HG03064 (cell line): ENCODE data around the gene SESTD1.
A peak's percentile ranks its signal among the peaks of the same experiment; 100 is the strongest.

Experiments used
- ATAC-seq: cut with Tn5 transposase; IDR thresholded peaks from one replicate; pipeline ENCODE4 v1.9.1; 2021; ENCODE audit warnings: low read depth; ENCODE audit not compliant: unreplicated experiment

The SESTD1 gene, protein sequence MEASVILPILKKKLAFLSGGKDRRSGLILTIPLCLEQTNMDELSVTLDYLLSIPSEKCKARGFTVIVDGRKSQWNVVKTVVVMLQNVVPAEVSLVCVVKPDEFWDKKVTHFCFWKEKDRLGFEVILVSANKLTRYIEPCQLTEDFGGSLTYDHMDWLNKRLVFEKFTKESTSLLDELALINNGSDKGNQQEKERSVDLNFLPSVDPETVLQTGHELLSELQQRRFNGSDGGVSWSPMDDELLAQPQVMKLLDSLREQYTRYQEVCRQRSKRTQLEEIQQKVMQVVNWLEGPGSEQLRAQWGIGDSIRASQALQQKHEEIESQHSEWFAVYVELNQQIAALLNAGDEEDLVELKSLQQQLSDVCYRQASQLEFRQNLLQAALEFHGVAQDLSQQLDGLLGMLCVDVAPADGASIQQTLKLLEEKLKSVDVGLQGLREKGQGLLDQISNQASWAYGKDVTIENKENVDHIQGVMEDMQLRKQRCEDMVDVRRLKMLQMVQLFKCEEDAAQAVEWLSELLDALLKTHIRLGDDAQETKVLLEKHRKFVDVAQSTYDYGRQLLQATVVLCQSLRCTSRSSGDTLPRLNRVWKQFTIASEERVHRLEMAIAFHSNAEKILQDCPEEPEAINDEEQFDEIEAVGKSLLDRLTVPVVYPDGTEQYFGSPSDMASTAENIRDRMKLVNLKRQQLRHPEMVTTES

DNA sequence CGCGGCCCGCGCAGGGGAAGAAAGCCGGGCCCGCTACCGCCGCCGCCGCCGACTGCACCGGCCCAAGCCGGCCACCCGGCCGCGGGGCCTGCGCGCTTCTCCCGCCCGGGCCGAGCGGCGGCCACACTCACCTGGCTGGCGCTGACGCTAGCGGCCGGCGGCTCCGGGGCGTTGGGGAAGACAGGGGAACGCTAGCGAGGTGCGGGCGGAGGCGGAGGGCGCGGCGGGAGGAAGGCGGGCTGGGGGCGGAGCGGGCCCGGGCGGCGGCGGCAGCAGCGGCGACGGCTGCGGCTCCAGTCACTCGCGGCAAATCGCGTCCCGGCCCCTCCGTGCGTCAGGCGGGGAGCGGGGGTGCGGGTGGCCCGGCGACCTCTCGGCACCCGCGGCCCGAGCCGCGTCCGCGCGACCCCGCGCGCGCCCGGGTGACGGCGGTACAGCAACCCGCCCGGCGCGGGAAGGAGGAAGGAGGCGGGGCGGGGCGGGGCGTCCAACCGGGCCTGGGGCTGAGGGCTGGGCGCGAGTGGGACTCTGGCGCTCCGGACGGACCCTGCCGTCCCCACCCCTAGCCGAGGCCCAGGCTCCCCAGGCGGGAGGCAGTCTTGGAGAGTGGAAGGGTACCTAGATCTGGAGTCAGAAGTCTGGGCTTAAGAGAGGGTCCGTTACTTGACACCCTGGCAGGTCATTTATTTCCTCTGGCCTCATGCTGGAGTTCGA is at the start of gene SESTD1:
TSS of gene SESTD1 (minus strand) at position 465 of the 714 bp plus-strand sequence. CDS start 72,991 bp downstream, outside the sequence.
- ATAC-seq, result peak; percentile 62

DNA sequence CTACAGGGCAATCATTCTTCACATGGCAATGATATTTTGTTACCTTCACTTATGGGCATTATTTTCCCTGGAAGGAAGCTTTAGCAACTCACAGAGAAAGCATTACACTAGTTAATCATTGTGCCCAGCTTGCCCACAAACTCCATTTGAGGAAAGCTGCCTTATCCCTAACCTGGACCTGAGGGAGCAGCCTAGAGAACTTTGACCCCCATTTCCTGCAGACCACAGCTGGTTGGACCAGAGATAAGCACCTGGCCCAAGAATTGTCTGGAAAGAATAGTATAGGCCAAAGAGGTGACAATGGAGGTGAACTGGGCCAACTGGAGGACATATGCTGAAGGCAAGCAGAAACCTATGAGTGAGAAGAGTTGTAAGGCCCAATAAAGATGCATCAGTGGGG is 48.4 kb upstream of the SESTD1 start:
- ATAC-seq, result no peak

DNA sequence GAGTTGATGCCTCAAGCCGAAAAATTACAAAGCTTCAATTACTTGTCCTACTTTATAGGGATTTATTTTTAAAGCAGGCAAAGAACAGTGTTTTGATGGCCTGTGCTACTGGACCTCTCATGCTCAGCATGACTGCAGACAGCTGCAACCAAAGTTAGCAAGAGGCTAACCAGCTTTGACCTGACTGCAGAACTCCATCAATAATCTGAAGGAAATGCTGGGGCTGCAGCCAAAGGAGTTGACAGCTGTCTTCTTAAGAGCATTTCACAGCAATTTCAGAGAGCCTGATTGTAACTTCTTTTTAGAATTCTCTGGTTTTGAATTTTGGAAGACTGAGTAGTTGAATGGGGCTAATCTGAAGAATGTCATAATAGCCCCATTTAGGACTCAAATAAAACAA is 46.5 kb upstream of the SESTD1 start:
- ATAC-seq, result no peak

DNA sequence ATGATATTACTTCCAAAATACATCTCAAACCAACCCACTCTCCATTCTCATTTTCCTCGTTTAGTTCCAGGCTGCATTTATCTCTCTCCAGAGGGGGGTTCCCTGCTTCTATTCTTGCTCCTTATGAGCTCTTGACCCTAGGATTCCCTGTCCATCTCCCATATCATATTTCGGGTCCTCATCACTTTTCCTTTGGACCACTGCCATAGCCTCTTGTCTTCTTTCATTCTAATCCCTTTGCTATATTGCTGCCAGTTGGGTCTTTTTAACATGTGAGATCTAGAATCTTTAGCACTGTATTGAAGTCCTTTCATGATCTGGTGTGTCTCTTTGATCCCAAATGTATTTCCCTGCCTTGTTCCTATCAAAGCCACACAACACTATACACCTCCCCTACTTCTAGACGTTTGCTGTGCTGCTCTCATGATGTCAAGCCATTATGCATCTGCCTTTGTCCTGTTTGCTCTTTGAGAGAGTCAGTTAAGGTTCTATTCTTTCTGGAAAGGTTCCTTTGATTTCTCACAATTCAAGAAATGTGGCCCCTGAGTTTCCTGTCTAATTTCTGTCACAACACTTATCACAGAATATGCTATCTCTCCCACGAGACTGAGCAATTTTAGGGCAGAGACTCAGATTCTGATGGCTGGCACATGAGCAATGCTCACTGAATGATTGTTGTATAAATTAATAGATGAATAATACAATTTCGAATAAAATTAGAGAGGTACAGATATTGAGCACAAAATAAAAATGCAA is 43.2 kb upstream of the SESTD1 start:
- no peak for ATAC-seq

DNA sequence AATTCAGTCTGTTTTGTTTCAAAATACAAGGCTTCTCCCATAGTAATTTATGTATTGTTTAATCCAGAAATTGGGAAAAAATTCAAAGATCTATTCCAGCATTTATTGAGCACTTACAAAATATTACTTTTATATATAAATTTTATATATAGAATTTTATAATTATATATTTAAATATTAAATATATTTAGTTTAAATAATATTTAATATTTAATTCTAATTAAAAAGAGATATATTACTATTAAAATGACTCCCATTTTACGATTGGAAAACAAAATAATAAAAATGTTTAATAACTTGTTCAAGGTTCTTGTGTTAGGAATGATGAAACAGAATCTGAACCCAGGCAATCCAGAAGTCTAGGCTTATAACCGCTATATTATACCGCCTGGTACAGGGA is 40.5 kb upstream of the SESTD1 start:
- ATAC-seq, result no peak

DNA sequence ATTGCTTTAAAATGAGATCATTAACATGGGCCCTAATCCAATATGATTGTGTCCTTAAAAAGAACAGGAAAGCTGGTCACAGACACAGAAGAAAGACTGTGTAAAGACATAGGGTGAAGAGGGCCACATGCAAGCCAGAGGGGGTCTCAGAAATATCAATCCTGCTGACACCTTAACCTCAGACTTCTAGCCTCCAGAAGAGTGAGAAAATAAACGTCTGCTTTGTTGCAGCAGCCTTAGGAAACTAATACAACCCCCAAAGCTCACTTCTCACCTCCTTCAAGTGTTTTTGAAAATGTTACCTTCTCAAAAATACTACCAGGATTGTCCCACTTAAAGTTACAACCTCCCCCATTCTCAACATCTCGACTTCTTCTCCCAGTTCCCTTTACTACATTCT is 39.8 kb upstream of the SESTD1 start:
- ATAC-seq, result no peak

DNA sequence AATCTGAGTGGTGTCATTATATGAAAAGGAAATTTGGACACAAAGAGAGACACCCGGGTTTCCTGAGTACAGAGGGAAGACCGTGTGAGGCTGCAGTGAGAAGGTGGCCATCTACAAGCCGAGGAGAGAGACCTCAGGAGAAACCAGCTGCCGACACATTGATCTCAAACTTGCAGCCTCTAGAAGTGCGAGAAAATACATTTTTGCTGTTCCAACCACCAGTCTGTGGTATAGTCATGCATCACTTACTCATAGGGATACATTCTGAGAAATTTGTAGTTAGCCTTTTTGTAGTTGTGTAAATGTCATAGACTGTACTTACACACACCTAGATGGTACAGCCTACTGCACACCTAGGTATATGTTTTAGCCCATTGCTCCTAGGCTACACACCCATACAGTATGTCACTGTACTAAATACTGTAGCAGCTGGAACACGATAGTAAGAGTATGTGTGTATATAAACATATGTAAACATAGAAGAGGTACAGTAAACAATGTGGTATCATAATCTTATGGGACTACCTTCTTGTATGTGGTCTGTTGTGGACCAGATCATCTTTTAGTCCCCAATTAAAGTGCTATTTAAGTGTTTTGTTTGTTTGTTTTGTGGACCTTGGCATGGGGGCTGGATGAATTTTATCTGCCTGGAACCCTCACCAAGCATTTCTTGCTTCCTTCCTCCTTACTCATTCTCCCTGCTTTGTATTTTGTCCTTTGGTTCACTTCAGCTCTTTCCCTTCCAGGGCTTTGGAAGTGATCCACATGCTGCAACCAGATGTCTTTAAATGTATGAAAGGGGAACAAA is 38.3 kb upstream of the SESTD1 start:
- no peak for ATAC-seq

DNA sequence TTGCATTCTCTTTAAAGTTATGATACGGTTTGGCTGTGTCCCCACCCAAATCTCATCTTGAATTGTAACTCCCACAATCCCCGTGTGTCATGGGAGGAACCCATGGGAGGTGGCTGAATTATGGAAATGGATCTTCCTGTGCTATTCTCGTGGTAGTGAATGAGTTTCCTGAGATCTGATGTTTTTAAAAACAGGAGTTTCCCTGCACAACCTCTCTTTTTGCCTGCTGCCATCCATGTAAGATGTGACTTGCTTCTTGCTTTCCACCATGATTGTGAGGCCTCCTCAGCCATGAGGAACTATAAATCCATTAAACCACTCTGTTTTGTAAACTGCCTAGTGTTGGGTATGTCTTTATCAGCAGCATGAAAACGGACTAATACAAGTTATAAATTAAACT is 37.5 kb upstream of the SESTD1 start:
- no peak for ATAC-seq

DNA sequence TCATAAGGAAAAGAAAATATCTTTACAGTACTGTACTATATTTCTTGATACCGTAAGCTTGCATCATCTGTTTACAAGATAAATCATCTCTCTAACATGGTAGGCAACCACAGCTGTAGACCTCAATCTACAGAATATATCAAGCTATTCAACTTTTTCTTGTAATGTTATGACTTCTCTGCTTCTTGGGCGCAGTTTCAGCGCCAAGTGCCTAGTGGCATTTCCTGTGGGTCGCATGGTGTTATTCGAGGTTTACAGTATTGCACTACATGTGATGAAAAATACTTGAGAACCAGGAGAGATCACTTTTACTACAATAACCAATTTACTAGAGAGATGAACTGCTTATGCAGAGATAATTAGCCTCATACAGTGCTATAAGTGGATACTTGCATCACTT is 34.0 kb upstream of the SESTD1 start:
- ATAC-seq, result no peak

DNA sequence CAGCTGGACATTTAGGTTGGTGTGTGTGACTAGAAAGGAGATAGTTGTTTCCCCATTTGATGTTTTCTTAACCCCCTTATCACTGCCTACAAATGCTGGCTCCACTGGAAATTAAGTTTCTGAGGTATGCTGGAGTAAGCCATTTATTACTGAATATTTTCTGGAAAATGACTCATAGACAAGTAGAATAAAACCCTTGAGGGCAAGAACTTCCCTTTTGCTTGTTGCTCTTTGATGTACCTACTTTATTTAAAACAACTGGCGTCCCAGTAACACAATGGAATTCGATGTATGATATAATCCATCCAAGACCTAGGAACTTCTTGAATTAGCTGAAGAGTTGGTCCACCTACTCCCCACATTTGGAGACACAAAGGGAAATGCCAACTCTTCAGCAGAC is 33.3 kb upstream of the SESTD1 start:
- no peak for ATAC-seq

DNA sequence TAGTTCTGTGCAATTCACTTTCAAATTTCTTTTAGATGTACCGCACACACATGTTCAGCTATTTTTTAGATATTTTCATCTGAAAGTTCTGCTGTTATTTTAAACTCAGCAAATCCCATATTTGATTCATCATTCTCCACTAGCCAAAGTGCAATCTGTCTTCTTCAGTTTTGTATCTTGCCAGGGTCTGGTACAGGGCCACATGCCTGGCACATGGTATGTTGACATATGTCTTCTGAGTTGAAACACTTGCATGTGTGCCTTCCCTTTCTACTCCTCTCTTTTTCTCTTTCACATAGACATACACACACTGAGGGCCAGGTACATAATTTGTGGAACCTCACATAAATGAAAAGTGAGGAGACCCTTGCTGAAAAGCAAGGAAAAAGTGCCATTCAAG is 25.7 kb upstream of the SESTD1 start:
- no peak for ATAC-seq

DNA sequence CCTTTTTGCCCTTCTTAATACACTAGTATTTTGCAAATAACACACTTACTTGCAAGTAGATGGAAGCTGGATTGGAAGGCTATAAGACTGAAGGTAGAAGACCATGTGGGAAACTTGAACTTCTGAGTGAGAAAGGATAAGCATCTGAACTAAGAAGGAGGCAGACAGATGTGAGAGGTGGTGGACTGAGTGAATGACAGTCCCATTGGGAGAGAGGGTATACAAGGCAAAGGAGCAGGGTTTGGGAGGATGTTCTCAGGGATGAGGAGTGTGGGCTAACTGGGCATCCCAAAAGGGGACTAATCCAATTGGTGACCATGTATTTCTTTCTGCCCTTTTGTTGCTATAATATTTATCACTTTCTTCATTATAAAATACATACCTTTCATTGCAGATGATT is 20.4 kb upstream of the SESTD1 start:
- no peak for ATAC-seq

DNA sequence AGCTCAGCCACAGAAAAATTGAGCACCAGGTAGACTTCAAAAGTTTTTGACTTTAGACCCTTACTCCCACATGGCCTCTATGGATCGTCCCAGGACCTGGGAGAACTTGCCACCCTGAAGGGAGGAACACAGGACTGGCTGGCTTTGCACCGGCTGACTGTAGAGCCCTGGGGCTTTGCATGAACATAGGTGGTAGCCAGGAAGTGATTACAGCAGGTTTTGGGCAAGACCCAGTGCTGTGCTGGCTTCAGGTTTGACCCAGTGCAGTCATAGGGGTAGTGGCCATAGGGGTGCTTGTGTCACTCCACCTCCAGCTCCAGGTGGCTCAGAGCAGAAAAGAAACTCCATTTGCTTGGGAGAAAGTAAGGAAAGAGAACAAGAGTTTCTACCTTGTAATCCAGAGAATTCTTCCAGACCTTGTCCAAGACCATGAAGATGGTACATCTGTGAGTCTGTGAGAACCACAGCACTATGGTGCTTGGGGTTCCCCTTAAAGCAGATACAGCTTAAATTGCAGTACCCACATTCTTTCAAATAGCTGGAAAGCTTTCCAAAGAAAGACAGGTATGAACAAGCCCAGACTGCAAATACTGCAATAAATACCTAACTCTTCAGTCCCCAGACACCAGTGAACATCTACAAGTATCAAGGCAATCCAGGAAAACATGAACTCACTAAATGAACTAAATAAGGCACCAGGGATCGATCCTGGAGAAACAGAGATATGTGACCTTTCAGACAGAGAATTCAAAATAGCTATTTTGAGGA is 13.0 kb upstream of the SESTD1 start:
- no peak for ATAC-seq

DNA sequence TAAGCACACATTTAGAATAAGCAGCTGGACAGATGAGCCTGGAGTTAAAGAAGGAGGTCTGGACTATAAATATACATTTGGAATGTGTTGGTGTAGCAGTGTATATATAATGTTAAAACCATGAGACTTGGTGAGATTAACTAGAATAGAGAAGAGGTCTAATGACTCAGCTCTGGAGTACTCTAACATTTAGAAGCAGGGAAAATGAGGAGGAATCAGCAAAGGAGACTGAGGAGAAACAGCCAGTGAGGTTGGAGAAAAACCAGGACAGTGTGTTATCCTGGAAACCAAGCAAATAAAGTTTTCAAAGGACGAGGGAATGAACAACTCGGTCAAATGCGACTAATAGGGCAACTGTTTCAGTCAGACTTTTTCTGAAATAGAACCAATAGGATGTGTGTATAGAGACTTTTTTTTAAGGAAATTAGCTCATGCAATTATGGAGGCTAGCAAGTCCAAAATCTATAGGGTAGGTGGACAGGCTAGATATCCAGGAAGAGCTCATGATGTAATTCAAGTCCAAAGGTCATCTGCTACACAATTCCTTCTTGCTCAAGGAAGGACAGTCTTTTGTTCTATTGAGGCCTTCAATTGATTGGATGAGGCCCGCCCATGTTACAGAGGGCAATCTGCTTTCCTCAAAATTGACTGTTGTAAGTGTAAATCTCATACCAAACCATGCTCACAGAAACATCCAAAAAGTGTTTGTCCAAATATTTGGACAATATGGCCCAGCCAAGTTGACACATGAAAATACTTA is 10.8 kb upstream of the SESTD1 start:
- no peak for ATAC-seq

DNA sequence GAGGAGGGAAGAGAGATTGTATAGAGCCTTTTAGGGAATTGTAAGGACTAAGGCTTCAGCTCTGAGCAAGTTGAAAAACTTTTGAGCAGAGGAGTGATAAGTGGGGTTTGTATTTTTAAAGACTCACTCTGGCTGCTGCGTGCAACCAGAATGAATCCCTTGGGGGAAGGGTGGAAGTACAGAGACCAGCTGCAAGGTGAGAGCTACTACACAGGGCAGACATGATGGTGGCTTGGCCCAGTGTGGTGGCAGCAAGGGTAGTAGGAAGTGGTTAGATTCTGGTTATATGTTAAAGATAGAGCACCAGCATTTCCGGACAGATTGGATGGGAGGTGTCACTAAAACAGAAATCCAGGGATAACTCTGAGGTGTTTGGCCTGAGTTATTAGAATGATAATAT is 10.1 kb upstream of the SESTD1 start:
- peak; percentile 98 for ATAC-seq

DNA sequence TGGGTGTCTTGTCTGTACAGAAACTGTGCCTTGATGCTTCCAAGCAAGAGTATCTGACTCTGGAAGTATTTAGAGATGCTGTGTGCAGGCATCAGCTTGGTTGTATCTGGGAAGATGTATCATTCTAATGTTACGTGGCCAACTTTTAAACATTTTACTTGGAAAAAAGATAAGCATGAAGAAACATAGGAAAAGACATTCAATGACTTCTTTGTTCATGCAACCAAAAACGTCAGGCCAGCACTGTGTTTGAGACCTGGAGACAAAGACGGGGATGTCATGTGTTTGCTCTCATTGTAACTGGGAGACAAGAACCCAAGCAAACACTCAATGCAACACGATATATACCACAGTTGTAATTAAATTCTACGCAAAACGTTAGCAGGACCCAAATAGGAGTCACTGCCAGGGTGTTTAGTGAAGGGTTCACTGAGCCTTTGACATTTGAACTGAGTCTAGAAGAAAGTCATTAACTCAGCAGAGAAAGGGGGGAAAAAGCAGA is 8.9 kb upstream of the SESTD1 start:
- ATAC-seq, result no peak

DNA sequence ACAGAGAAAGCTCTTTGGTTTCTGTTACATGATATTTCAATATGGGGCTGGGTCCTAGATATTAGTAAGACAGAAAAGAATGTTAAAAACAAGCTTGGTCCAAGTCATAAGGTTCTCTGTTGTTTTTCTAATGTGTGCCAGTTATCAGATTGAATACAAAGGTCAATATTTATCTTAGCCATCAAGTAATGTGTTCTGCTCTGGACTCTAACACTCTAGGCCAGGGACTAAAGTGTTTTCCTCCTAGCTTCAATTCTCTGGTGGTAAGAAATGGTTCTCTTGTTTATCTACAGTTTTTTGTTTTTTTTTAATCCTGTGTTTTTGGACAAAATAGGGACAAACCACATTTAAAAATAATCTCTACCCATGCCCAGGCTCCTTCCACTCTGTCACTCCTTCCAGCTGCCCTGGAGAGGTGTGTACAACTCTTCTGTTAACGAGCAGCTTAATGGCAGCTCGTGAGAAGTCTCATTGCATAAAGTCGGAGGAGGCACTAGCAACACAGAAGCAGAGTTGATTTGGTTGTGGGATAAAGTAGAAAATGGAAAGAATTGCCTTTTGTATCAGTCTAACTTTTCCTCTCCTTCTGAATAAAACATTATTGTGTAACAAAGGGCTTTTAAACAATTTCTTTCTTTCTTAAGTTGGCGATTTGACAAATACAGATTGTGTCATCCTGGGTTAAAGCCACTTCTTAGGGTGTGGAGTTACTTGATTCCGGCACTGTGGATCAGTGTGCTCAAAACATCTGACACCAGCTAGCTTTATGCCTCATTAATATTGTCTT is 8.0 kb upstream of the SESTD1 start:
- ATAC-seq, result no peak

DNA sequence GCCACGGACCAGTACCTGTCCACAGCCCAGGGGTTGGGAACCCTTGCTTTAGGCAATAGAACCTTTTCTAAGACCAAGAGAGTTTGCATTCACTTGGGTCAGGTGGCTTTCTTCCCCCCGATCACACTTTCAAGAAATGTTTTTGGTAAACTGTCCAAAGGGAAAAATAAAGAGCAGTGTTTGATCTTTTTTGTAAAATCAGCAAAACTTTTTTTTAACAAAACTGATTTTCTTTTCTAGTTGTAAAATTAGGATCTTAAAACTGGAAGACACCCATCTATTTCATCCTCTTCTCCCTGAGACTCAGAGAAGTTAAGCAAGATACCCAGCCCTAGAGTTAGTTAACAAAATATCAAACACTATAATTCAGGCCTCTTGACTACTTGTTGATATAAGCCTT is 6.1 kb upstream of the SESTD1 start:
- no peak for ATAC-seq
